GM13977 (cell line): Measurements from ENCODE around the gene GLE1.

ENCODE experiments used
- DNase-seq: peaks from one replicate; pipeline ENCODE4 v3.0.0; 2012; ENCODE audit warnings: low spot score
- in situ Hi-C: fragments of 300-500 bp; cut with MboI; formaldehyde crosslinking; loops from one replicate; pipeline ENCODE4 v1.12.0; 2022; ENCODE audit warnings: low sequenced_read_pairs, low pct_unique_long_range_greater_than_20kb, mixed read lengths, inconsistent platforms; ENCODE audit not compliant: unreplicated experiment
- TF ChIP-seq, protein P1 (sequence below): IDR thresholded peaks from 2 replicates; pipeline ENCODE4 v1.5.1; 2012; ENCODE audit warnings: mild to moderate bottlenecking, control low read depth; ENCODE audit not compliant: insufficient read depth; ENCODE audit errors: extremely low read depth, missing control alignments

Gene GLE1

DNA sequence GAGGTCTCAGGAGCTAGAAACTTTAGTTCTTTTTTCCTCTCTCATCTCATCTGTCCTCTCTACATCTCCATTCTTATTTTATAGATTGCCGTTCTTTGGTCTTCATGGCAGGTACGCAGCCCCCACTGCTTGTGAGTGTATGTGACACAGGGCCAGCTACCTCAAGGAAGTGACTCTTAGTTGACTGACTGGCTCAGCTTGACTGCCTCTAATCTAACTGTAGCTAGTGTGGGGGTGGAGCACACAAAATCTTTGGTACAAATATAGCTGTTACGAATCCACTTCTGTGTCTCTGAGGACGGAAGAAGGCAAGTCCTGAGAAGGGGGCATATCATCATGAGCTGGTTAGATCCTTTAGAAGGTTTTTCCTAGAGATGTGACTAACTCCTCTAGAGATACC, 28.1 kb downstream of the GLE1 start:
- in situ Hi-C loops: no loop called here
- TF ChIP-seq, protein P1, sequence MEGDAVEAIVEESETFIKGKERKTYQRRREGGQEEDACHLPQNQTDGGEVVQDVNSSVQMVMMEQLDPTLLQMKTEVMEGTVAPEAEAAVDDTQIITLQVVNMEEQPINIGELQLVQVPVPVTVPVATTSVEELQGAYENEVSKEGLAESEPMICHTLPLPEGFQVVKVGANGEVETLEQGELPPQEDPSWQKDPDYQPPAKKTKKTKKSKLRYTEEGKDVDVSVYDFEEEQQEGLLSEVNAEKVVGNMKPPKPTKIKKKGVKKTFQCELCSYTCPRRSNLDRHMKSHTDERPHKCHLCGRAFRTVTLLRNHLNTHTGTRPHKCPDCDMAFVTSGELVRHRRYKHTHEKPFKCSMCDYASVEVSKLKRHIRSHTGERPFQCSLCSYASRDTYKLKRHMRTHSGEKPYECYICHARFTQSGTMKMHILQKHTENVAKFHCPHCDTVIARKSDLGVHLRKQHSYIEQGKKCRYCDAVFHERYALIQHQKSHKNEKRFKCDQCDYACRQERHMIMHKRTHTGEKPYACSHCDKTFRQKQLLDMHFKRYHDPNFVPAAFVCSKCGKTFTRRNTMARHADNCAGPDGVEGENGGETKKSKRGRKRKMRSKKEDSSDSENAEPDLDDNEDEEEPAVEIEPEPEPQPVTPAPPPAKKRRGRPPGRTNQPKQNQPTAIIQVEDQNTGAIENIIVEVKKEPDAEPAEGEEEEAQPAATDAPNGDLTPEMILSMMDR: no peak

DNA sequence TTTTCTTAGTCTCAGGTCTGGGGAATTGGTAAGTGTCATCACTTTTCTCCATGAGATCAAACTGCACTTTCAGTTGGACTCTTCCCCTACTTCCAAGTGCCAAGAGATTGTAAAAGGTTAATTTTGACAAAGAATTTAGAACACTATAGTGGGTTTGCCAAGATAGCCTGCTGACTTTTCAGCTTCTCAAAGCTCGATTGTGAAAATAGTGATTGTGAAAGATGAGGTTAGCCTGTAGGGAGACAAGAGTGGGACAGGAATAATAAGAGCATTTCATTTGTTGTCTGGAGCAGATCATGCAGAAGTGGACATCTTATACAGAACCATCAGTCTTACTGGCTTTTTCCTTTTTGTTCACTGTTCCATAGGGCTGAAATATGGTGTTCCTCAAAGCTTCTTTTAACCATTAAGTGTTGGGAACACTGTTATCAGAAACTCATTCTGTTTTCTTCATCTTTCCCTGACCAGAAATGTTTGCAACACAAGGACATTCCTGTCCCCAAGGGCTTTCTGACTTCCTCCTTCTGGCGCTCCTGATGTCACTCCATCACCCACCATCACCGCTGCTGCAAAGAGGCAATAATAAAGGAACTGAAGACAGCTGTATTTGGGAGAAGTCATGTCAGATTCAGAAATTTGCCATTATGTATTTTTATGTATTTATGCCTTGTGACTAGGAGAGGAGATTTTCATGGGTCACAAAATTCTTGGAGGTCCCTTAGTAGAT, 36.3 kb downstream of the GLE1 start:
- in situ Hi-C loops: no loop called here
- TF ChIP-seq, protein P1: no peak
- no peak for DNase-seq

More for the DNA sequence above, 28.1 kb downstream of the GLE1 start:
- DNase-seq: no peak

DNA sequence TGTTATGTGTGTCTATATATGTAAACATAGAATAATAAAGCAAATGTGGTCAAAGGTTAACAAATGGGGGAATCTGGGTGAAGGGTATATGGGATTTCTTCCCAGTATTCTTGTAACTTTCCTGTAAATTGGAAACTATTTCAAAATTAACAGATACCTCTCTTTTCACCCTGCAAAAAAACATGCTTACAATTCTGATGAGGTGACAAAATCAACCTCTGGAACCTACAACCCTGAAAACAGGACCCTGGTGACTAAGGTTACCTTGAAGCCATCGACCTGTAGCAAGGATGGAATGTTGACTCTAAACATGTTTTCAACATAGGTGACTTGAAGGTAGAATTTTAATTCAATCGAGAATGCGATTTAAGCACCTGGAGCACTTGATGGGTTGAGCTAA, 42.0 kb downstream of the GLE1 start:
- in situ Hi-C loops: no loop called here
- DNase-seq: no peak
- TF ChIP-seq, protein P1: no peak

DNA sequence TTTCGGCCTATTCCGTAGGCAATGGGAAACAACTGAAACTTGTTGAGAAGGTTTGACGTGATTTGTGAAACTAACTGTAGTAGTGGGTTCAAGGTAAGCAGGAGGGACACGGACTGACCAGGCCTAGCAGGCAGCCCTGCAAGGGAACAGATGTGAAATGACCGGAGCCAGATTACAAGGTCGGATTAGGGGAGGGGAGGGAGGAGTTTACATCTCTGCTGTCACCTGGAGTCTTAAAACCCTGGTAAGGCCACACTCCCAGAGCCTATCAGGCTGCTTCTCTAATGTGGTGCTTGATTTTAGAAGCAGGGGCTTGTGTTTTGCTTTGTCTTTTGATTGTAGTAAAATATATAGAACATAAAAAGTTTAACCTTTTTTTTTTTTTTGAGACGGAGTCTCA, 44.4 kb downstream of the GLE1 start:
- TF ChIP-seq, protein P1: no peak
- in situ Hi-C loops: no loop called here
- no peak for DNase-seq

DNA sequence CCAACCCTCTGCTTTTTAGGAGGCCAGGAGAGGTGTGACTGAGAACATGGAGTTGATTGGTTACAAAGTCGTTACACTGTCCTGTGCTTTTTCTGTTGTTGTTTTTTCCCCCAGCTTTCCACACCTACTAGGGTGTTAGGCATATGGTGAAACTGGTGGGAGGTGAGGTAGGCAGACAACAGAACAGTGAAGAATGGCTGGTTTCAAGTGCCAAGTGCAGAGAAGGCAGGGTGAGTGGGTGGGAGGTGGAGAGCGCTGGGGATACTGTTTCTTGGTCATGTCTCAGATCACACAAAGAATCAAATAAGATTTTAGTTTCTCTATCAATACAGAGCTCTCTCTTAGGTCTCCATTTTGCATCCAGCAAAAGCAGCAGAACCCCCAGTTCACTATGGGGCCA, 45.7 kb downstream of the GLE1 start:
- TF ChIP-seq, protein P1: no peak
- in situ Hi-C loops: no loop called here
- no peak for DNase-seq

DNA sequence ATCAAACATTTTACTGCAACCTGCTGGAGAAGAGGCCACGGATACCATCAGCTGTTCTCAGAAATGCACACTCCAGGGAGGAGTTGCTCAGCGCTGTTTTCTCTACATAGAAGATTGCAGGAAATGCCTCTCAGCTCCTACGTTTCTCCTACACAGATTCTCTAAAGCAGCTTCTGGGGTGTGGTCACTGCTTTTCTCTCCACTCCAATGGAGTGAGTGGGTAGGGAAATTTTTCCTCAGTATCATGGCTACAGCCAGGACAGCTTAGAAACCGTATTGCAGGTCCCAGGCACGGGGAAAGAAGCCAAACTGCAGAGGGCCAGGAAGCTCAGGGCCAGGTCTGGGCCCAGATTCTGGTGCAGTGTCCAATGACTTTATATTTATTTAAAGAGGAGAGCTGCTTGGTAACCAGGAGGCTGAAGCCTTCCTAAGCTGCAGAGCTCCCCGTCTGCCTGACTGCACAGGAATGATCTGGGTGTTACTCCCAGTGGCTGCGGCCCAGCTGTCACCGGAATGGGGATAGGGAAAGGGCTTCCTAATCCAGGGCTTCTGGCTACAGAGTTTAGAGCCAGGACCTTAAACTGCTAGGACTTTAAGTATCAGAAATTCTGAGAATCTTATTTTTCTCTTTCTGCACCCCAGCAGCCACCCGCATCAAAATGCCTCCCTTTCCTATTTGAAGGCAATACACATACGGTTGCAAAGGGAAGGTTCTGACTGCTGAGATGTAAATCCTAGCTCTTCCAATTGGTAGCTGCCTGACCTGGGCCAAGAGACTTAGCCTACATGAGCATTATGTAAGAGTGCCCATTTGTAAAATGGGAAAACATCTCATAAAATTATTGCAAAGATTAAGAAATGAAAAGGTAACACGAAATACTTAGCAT, 46.5 kb downstream of the GLE1 start:
- in situ Hi-C loops: no loop called here
- TF ChIP-seq, protein P1: no peak
- DNase-seq: no peak
